Activated T-helper 1 cell treated with Interleukin-2 at 50 U/mL for 16 hours (primary cell): ENCODE measurements around the gene GLRB.
"Not testable (repeated sequence)": the region's sequence is repeated elsewhere in the genome, so short reads cannot be mapped to it uniquely, and the experiment has no call there.

ENCODE experiments used
- DNase-seq: peaks from one replicate; pipeline ENCODE4 v3.0.0-alpha.2; 2020; ENCODE audit warnings: low read depth

GLRB gene

DNA sequence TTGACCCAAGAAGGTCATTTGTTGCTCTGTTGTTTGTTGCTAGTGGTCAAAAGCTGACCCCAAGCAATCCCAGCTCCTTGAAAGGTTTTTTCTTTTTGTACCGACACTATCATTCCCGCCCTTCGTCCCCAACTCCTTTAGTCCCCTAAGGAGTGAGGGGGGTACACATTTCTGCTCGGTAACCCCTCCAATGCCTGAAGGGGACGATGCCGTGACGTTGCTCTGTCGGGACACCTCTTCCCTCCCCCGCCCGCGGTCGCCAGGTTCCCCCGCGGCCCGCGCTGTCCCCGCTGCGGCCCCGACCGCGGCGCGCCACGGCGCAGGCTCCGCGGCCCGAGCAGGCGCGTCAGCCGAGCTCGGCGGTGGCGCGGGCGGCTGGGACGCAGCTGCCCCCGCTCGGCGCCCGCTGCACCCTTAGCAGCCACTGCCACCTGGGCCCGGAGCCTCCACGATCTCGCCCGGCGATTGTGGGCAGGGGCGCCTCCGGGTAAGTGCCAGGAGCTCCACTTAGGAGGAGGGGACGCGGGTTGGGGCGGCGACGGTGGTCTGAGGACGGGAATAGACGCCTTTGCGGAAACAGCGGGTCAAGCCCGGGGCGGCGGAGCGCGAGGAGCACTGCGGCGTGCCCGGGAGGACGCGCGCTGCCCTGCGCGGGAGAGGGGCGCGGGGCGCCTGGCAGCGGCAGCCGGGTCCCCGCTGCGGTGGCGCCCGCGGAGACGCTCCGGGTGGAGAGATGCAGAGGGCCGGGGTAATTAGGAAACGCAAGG lies at the start of gene GLRB:
TSS of gene GLRB (plus strand) at position 340 of the 767 bp plus-strand sequence. CDS start 1,875 bp downstream, outside the sequence.
- DNase-seq, result no peak

DNA sequence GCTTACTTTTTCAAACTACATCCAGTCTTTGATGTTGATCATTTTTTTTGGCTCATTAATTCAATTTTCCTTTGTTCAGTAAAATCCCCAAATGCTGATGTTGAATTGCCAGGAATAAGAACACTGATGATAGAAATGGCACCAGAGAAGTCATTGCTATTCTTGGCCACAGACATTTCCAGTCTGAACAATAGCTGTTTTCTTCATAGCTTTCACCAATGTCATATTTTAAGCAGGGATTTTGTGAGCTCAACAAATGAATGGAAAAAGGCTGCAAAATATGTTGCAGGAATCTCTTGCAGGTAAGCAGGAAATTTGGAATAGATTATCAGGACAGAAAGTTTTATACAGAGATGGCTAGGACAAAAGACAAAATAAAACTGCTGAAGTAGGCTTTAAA lies 40.5 kb upstream of the GLRB start:
- no peak for DNase-seq

DNA sequence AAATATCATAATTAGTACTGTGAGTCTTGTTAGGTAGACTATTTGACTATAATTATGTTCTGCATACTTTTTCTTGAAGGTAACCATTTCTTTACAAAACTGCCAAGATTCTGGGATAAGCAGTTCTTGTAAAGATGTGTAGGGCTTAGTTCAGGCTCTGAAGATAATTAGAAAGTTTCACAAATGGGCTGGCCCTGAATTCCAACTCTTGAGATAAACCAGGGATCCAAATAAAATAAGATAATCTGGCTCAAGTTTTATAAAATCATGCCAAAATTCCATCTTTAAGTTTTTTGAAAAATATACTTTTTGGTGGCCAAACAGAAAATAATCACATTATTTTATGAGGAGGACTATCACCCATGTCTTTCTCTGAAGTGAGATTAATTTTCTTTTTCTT lies 35.5 kb upstream of the GLRB start:
- no peak for DNase-seq

DNA sequence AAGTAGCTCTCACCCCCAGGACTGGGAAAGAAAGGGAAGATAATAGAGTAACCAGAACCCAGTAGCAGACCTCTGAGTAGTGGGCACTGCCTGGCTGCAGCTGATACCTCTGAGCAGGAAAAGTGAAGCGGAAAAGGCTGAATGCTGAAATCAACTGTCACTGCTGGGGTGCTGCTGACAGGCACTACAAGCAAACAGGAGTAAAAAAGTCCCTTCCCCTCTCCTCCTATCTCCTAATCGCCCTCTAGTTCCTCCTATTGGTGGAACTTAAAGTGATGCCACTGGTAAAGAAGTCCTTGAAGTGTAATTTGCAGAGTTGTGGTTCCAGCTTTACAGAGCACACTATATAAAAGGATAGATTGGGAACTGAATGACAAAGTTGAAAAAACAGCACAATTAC lies 32.8 kb upstream of the GLRB start:
- DNase-seq, result no peak

DNA sequence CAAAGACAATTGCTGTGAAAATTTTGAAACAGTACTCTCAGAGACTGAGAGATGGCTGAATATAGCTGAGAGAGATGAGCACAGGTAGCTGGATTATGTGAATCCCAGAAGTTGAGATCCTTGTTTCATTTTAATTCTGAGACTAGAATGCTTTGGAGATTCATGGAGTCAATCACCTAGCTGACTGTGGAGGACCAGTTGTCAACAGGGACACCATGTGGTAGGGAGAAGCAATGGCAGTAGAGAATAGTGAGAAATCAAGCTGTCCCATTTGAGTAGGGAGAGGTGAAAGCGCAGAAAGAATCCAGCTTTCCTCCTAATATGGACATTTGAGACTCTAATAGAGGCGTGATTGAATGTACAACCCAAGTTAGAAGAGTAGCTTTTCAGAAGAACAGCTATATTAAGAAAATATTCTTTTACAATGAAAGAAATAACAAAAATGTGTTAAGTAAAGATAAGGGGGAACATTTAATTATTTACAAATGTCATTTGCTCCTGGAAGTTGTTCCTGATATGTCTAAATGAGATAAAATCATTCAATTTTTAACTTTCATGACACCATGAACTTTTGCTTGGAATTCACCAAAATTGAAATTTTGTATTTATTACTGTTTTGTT lies 30.3 kb upstream of the GLRB start:
- no peak for DNase-seq

DNA sequence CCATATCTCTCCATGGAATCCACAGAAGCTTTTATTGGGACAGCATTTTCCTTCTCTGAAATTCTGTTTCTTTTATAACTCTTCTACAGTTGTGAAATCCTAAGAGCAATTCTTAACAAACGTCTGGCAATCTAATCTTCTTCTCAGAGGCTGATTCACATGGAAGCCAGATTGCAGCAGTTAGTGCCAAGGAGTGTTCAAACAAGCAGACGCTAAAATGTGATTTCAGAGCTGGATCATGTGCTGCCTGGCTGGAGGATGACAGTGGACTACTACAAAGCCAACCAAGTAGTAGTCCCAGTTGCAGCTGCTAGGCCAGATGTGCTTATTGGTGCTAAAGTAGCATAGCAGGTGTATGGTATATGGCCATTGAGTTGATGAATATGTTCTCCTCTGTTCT lies 27.7 kb upstream of the GLRB start:
- DNase-seq, result no peak

DNA sequence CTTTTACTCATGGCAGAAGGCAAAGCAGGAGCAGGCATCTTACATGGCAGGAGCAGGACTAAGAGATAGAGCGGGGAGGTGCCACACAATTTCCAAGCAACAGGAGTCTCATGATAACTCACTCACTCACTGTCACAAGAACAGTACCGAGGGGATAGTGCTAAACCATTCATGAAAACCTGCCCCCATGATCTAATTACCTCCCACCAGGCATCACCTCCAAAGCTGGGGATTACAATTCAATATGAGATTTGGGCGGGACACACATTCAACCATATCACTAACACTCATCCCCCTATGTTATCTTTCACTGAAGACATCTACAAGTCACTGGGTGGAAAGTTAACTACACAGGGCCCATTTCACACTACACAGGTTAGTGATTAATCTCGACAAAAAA lies 25.4 kb upstream of the GLRB start:
- no peak for DNase-seq

DNA sequence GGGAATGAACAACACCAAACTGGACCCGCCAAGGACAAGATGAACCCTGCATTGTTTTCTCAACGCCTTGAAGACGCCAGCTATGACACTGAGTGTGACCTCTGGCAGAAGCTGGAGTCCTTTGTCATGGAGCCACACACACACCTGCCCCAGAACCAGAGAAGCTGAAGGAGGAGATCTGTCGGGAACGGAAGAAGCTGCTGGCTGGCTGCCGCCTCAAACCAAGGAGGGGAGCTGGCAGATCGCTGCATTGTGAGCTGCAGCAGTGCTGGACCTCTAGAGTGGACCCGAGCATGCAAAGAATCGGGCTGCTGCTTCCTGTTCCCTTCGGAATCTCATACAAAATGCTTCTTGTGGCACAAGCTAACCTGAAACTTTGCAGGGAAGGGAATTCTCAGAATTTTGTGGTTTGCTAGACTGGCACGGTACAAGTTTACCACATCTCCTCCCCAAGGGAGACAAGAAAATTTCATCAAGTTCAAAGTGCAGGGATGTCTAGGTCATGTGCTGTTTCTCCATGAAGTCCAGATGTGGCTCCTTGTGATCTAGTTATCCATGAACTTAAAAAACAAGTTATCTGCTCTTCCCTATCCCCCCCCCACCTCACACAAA lies 23.4 kb upstream of the GLRB start:
- no peak for DNase-seq

DNA sequence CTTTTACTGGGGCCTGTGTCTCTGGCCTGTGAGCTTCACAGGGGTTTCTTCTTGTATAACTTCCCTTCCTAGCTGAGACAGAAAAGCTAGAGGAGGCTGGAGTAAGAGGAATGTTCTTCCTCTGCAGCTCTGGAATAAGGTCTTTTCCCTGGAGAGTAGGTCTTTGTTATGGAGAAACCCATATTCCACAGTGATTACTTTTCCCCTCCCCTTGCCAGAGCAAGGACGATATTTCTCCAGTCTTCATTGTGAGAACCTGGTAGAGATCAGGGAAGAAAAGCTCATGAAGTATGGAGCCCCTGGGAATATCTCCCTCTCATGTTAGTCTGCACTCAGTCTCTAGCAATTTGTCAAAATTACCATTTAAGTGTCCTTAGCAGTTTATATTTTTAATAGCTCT lies 18.7 kb upstream of the GLRB start:
- DNase-seq, result no peak

DNA sequence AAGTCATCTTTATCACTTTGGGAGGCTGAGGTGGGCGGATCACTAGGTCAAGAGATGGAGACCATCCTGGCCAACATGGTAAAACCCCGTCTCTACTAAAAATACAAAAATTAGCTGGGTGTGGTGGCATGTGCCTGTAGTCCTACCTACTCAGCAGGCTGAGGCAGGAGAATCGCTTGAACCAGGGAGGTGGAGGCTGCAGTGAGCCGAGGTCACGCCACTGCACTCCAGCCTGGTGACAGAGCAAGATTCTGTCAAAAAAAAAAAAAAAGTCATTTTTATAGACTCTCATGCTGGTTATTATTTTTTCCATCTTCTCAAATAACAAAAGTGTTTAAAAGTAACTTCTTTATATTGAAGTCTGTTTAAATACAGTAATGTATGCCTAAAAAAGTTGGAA lies 17.1 kb upstream of the GLRB start:
- DNase-seq, result not testable (repeated sequence)

DNA sequence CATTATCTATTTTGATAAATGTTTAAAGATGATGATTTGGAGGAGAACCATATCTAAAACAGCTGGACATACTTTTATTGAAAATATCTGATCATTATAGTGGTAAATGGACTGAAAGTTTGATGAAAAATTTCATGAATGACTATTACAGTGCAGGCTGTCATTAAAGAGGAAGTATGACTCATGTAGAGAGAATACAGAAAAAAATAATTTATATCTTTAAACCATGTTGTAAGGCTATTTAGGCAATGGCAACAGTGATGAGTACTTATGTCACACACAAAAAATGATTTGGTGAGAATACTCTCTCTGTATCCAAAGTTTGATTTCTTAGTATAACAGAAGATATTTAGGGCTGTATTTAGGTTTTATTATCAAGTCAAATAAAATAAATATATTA lies 3.9 kb upstream of the GLRB start:
- no peak for DNase-seq

DNA sequence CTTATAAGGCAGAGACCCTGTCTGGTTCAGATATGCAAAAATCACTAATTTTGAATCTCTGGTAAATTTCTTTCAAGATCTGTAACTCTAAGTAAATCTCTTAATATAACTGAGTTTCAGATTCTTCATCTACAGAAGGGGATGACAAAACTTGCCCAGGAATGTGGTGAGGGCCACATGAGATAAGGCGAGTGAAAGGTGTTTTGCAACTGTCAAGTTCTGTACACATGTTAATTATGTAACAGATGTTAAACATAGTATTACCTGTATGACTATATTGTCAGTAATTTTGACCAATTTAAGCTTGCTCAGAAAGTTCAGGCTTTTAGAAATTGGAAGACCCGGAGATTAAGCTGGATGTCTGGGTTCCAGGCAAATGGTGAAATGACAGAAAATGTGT lies 549 bp upstream of the GLRB start:
- no peak for DNase-seq

DNA sequence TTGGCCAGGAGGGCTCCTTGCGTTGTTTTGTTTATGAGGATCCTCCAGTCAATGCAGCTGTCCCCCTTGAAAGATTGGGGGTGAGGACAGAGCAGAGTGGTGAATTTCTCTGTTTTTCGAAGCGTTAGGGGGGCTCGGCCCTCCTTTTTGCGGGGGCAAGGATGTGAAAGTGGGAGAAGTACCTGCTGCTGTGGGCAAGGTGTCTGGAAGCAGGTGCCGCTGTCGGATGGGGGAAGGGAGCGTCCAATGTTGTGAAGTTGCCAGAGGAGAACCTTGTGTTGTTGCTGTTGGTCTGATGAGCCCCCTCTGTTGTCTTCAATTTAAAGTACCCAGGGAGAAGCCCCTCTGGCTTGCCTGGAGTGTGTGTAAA lies 613 bp downstream of the GLRB start:
- DNase-seq, result no peak

DNA sequence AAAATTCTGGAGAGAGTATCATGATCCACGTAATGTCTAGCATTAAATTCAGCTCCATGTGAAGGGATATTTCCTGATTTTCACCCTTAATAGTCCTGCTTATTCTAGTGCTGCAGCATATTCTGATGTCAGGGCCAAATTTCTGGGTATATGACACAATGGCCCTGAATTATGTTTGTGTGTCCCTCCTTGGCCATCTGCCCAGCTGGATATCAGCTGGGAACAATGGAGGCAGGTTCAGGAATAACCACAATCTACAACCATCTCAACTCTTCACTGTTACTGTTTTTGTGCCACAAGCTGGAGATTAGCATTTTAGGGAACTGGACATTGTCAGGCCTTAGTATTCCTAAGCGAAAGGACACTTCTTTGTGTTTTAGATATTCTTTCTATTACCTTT lies 3.5 kb downstream of the GLRB start:
- DNase-seq, result no peak

DNA sequence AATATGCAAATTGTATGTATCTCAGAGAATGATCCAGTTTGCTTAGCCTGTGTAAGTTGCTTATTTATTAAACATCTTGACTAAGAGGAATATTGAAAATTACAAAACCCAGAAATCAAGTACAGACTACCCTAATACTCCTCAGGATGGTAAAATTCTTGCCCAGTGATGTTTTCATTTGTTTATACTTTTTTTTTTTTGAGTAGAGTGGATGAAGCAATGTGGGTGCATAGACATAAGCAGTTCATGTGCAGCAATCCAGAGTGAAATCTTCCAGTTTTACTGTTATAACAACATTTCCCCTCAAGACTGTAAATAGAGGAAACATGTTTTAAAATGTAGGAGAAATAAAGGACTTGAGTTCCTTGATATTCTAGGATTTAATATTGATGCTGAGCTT lies 4.7 kb downstream of the GLRB start:
- no peak for DNase-seq

DNA sequence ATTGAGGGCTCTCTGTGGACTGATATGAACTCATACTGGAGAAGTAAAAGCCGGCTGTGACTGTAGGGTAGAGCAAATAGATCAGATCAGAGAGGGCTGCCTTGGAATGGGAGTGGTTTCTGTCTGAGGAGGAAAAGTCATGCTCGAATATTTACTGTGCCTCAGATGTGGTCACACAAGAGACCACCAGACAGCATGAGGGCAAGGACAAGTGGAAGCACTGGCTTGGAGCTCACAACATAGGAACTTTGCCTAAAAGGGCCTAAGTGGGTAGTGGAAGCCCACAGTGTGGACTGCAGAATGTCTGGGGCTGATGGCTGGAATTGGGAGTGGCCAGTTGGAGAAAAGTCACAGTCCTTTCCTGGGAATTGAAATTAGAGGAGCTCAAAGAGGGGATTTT lies 19.8 kb downstream of the GLRB start:
- no peak for DNase-seq

DNA sequence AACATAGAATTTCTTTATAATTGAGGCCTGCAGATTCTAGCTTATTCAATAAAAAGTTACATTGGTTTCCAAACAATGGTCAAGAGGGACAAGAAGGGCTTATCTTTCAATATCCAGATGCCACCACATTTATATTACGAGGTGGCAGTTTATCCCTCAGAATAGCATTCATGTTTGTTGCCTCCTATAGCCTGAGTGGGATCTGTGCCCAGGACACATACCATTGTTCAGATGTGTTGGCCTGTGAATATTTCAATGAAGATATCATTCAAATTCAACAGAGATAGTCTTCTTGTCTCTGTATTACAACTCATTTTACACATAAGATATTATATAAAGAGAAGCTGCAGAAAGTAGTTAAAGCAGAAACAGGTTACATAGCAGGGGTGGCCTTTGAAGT lies 20.5 kb downstream of the GLRB start:
- no peak for DNase-seq

DNA sequence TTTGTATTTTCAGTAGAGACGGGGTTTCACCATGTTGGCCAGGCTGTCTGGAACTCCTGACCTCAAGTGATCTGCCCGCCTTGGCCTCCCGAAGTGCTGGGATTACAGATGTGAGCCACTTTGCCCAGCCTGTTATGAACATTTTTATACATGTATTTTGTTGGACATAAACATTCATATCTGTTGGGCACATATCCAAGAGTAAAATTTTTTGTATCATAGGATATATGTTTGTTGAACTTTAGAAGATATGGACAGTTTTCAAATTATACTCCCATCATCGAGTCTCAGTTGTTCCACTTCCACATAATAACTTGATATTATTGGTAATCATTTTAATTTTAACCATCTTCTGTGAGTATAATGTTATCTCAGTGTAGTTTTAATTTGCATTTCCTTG lies 23.6 kb downstream of the GLRB start:
- no peak for DNase-seq

DNA sequence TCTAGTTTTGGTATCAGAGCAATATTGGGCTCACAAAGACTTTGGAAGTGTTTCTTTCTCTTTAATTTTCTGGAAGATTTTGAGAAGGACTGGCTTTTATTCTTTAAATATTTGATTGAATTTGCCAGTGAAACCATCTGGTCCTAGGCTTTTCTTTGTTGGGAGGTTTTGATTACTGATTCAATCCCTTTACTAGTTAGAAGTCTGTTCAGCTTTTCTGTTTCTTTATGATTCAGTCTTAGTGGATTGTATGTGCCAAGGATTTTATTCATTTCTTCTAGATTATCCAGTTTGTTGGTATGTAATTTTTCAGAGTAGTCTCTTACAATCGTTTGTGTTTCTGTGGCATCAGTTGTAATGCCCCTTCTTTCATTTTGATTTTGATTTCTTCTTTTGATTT lies 28.6 kb downstream of the GLRB start:
- DNase-seq, result no peak

DNA sequence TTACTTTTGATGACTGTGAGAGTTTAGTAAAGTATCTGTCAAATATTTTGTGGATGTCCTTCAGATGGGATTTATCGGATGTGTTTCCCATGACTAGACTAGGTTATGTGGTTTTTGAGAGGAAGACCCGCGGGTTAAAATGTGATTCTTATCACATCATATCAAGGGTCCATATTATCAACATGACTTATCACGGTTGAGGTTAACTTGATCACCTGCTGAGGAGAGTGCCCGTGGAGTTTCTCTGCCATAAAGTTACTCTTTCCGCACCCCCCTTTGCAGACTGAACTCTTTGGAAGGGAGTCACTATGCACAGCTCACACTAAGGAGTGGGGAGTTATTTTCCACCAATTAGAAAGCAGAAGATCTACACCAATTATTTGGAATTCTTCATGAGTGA lies 38.7 kb downstream of the GLRB start:
- no peak for DNase-seq

DNA sequence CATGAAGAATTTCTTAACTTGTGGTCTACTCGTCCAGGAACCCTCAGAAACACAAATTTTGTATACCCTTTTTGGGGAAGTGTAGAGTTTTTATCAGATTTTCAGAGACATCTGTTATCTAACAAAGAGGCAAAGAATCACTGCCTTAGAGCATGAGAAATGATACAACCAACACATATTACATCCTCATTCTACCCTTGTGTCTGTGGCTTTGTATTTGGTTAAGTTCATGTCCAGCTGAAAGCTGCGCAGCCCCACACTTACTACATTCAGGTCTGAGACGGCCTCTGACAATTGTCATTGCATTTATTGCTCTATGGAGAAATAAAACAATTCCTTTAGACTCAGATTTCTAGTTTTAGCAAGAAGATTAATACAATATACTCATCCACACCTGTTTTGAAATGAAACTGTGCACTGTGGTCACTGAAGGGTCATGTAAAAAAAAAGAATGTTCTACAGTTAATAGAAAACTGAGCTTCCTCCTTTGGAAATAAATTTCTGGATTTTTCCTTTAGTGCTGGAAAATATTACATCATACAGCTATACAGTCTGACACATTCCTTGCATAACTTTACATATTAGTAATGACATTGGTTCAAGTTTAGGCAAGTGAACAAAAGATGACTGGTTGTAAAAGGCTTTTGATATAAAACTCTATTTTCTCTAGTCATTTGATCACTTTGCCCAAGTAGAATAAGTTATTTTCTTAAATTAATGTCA lies 39.8 kb downstream of the GLRB start:
- DNase-seq, result no peak

DNA sequence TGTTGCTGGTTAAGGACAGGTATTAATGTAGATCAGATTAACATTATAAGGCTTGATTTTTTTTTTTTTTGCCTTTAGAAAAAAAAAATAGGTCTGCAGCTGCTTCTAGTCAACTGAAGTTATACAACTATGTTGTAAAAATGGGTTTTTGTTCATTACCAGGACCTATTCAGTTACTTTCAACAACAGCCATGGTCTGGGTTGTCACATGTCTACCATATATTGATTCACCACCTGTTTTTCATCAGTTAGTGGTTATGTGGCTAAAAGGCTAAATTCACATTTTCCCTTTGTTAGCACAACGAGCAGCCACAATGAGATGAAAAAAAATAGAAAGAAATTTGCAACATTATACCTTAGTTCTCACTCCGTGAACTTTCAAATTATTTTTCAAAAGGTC lies 45.5 kb downstream of the GLRB start:
- no peak for DNase-seq

DNA sequence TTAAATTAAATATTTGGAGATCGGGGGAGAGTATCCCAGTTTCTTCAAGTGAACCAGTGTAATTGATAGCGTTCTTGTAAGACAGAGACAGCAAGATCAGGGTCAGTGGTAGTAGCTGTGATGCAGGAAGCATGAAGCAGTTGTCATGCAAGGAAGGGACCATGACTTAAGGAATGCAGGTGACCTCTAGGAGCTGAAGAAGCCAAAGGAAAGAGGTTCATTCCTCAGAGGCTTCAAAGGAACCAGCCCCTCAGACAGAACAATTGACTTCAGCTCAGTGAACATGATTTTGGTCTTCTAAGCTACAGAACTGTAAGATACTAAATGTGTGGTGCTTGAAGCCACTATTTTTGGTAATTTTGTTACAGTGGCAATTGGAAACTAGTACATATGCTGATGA lies 51.6 kb downstream of the GLRB start:
- DNase-seq, result no peak
